Muscle of leg (tissue), 16 donors: ENCODE data around the gene OR4D6. TPM values are rescaled to one million over a fixed set of nuclear protein-coding genes. Genes with fewer than 3 reads are reported as not detected.

Experiments used
- DNase-seq: peaks from one replicate; pipeline ENCODE4 v3.0.0; 2013
- H3K27ac ChIP-seq: one replicate; pipeline ENCODE4 v1.5.1; 2013; ENCODE audit warnings: mild to moderate bottlenecking, low read length, control low read depth
- H3K27me3 ChIP-seq: one replicate; pipeline ENCODE4 v1.6.1; 2013; ENCODE audit warnings: low read length; ENCODE audit not compliant: control insufficient read depth, insufficient read depth
- H3K36me3 ChIP-seq: one replicate; pipeline ENCODE4 v1.6.1; 2013; ENCODE audit warnings: low read length; ENCODE audit not compliant: control insufficient read depth, insufficient read depth
- H3K4me1 ChIP-seq: one replicate; pipeline ENCODE4 v1.6.1; 2013; ENCODE audit warnings: low read length; ENCODE audit not compliant: control insufficient read depth, insufficient read depth
- H3K4me3 ChIP-seq: one replicate; pipeline ENCODE4 v1.5.1; 2013; ENCODE audit warnings: low read length, control low read depth
- H3K9me3 ChIP-seq: replicated peaks from 2 replicates; pipeline ENCODE4 v1.6.1; 2013; ENCODE audit warnings: low read depth, low read length; ENCODE audit not compliant: control insufficient read depth
- WGBS: methylation state at CpG from one replicate; pipeline ENCODE4 v1.1.5; 2013; ENCODE audit warnings: missing lambda C conversion rate; ENCODE audit not compliant: insufficient coverage; 5-methylcytosine and 5-hydroxymethylcytosine counted together
- long read RNA-seq, 11 donors: transcript quantifications; one replicate each; lab custom pipeline, GENCODE V29; 2026
- polyA plus RNA-seq, 8 donors: library from polyadenylated mRNA; unstranded; fragments of 120-200 nt; gene quantifications; one replicate each; pipeline versions ENCODE4 v1.2.1 to v1.2.3, GENCODE V29; 2013; ENCODE audit warnings: inconsistent platforms in 1 of 8, low replicate concordance in 1 of 8; ENCODE audit not compliant: insufficient read length in 8 of 8, insufficient read depth in 1 of 8
- total RNA-seq: library from RNA; stranded (reverse); fragments of 120-200 nt; gene quantifications from one replicate; pipeline ENCODE4 v1.2.4, GENCODE V29; 2013

OR4D6 gene
- total RNA-seq (not detected), polyA plus RNA-seq (not detected)
- long read RNA-seq, donor 1 = 0 reads
- long read RNA-seq, donor 2 = 0 reads
- long read RNA-seq, donor 3 = 0 reads
- long read RNA-seq, donor 4 = 0 reads
- long read RNA-seq, donor 5 = 0 reads
- long read RNA-seq, donor 6 = 0 reads
- long read RNA-seq, donor 7 = 0 reads
- long read RNA-seq, donor 8 = 0 reads
- long read RNA-seq, donor 9 = 0 reads
- long read RNA-seq, donor 10 = 0 reads
- long read RNA-seq, donor 11 = 0 reads

- Histone ChIP-seq H3K27me3 (no peaks in the 10 kb centered on the region), H3K27ac (no peak within 1 kb of the TSS), H3K36me3 (no peaks in the 10 kb centered on the region), H3K9me3 (no peaks in the 10 kb centered on the region), H3K4me1 (no peaks in the 10 kb centered on the region), H3K4me3 (no peak within 1 kb of the TSS)
- no CpG with 5 or more reads among the region's 2 CpGs for WGBS
- DNase-seq = no peak
Measured at GRCh38 chr11:59456661-59457060, at the start of gene OR4D6. Gene OR4D6, plus strand, starts transcription at chr11:59456961. Its CDS starts 0 bp downstream, at chr11:59456961.

- H3K4me1 ChIP-seq = peaks cover 3% of the 10 kb centered on the region
- H3K36me3 ChIP-seq = no peaks in the 10 kb centered on the region
- peaks cover 3% of the 10 kb centered on the region for H3K9me3 ChIP-seq
- H3K4me3 ChIP-seq = no peak overlapping the region
- H3K27me3 ChIP-seq = no peaks in the 10 kb centered on the region
- WGBS = no CpG with 5 or more reads among the region's 2 CpGs
- peak; percentile 1 for DNase-seq
- no peak overlapping the region for H3K27ac ChIP-seq
Measured at GRCh38 chr11:59413646-59414045, 43.1 kb upstream of the OR4D6 start.

GRCh38 chr11:59415111-59415510 lies 41.6 kb upstream of the OR4D6 start:
- WGBS = no CpG with 5 or more reads among the region's 1 CpG
- H3K9me3 ChIP-seq = peaks cover 3% of the 10 kb centered on the region

GRCh38 chr11:59416613-59417012 lies 40.1 kb upstream of the OR4D6 start:
- Histone ChIP-seq H3K27ac (no peak overlapping the region), H3K4me1 (peaks cover 3% of the 10 kb centered on the region), H3K4me3 (no peak overlapping the region), H3K27me3 (no peaks in the 10 kb centered on the region), H3K36me3 (no peaks in the 10 kb centered on the region), H3K9me3 (no peaks in the 10 kb centered on the region)
- WGBS = 100% methylated on average over 1 of the region's 5 CpGs
- DNase-seq = no peak

More at GRCh38 chr11:59415111-59415510, 41.6 kb upstream of the OR4D6 start:
- H3K36me3 ChIP-seq = no peaks in the 10 kb centered on the region
- no peak for DNase-seq
- H3K27me3 ChIP-seq = no peaks in the 10 kb centered on the region
- no peak overlapping the region for H3K27ac ChIP-seq
- H3K4me3 ChIP-seq = no peak overlapping the region
- peaks cover 3% of the 10 kb centered on the region for H3K4me1 ChIP-seq

GRCh38 chr11:59417023-59417422 lies 39.7 kb upstream of the OR4D6 start:
- Histone ChIP-seq H3K9me3 (no peaks in the 10 kb centered on the region), H3K36me3 (no peaks in the 10 kb centered on the region), H3K27me3 (no peaks in the 10 kb centered on the region), H3K27ac (no peak overlapping the region), H3K4me1 (peaks cover 3% of the 10 kb centered on the region), H3K4me3 (no peak overlapping the region)
- no CpG with 5 or more reads among the region's 5 CpGs for WGBS
- peak; percentile 8 for DNase-seq

GRCh38 chr11:59418156-59418555 lies 38.6 kb upstream of the OR4D6 start:
- no peaks in the 10 kb centered on the region for H3K36me3 ChIP-seq
- peaks cover 3% of the 10 kb centered on the region for H3K4me1 ChIP-seq
- H3K9me3 ChIP-seq = no peaks in the 10 kb centered on the region
- peak; percentile 37 for DNase-seq
- H3K27me3 ChIP-seq = no peaks in the 10 kb centered on the region
- WGBS = 60% methylated on average over 1 of the region's 2 CpGs
- no peak overlapping the region for H3K27ac ChIP-seq
- no peak overlapping the region for H3K4me3 ChIP-seq

GRCh38 chr11:59423835-59424234 lies 32.9 kb upstream of the OR4D6 start:
- Histone ChIP-seq H3K27me3 (no peaks in the 10 kb centered on the region), H3K9me3 (no peaks in the 10 kb centered on the region), H3K4me3 (no peak overlapping the region), H3K4me1 (no peaks in the 10 kb centered on the region), H3K36me3 (no peaks in the 10 kb centered on the region), H3K27ac (no peak overlapping the region)
- DNase-seq = no peak
- WGBS = 68% methylated on average over 2 of the region's 2 CpGs

- no peak overlapping the region for H3K27ac ChIP-seq
- whole genome bisulfite sequencing = 82% methylated on average over 3 of the region's 4 CpGs
- DNase-seq = no peak
- H3K4me3 ChIP-seq = no peak overlapping the region
- no peaks in the 10 kb centered on the region for H3K9me3 ChIP-seq
- no peaks in the 10 kb centered on the region for H3K27me3 ChIP-seq
- H3K36me3 ChIP-seq = no peaks in the 10 kb centered on the region
- no peaks in the 10 kb centered on the region for H3K4me1 ChIP-seq
Measured at GRCh38 chr11:59425131-59425530, 31.6 kb upstream of the OR4D6 start.

- Histone ChIP-seq H3K4me1 (no peaks in the 10 kb centered on the region), H3K36me3 (no peaks in the 10 kb centered on the region), H3K4me3 (no peak within 1 kb of the TSS), H3K27ac (no peak within 1 kb of the TSS), H3K9me3 (no peaks in the 10 kb centered on the region), H3K27me3 (no peaks in the 10 kb centered on the region)
- no peak for DNase-seq
- WGBS = 61% methylated on average over 2 of the region's 5 CpGs
Measured at GRCh38 chr11:59426361-59427067, 30.2 kb upstream of the OR4D6 start, which contains the start of gene OR5A2. Gene OR5A2, minus strand, starts transcription at chr11:59426413. Its CDS starts 3,460 bp downstream, at chr11:59422953.

- no peaks in the 10 kb centered on the region for H3K9me3 ChIP-seq
- H3K36me3 ChIP-seq = no peaks in the 10 kb centered on the region
- no peak overlapping the region for H3K27ac ChIP-seq
- H3K27me3 ChIP-seq = no peaks in the 10 kb centered on the region
- DNase-seq = no peak
- H3K4me1 ChIP-seq = no peaks in the 10 kb centered on the region
- H3K4me3 ChIP-seq = no peak overlapping the region
Measured at GRCh38 chr11:59427068-59427382, 29.7 kb upstream of the OR4D6 start.
